Measurements from ENCODE around the gene NDUFS8. TPM values are rescaled to one million over a fixed set of nuclear protein-coding genes. Genes with fewer than 3 reads are reported as not detected.

The NDUFS8 gene
- total RNA-seq, 1 experiment from 2014 or later = 576 TPM

- H3K27ac ChIP-seq (ENCODE audit: low read length) = peak within 1 kb of the TSS; percentile 96
- TF ChIP-seq EZH2phosphoT487 (IDR thresholded peaks at IDR 0.05; ENCODE audit: borderline replicate concordance, low read length) (no peak), CTCF (conservative IDR thresholded peaks at IDR 0.05; ENCODE audit: low read depth, low read length) (no peak), EZH2 (IDR thresholded peaks at IDR 0.05; ENCODE audit: low read length, unreplicated experiment) (no peak)
- peaks cover 24% of the 10 kb centered on the region for H3K79me2 ChIP-seq (ENCODE audit: low read length)
- CTCF ChIA-PET = interaction anchor here (1.2 to 1.5 kb wide), 2 partner anchors 10 to 163 kb away, joined by 3 to 5 read pairs; no protein-coding TSS in a partner anchor
- BruUV-seq (replicated peaks) = TSS peak; percentile 34
- H3K27me3 ChIP-seq (ENCODE audit: low read length) = no peaks in the 10 kb centered on the region
- H3K4me1 ChIP-seq (ENCODE audit: insufficient read depth, low read length) = peaks cover 64% of the 10 kb centered on the region
- peak; percentile 41 for ATAC-seq
- H4K20me1 ChIP-seq (ENCODE audit: low read length) = no peaks in the 10 kb centered on the region
- peak within 1 kb of the TSS; percentile 85 for H3K4me2 ChIP-seq (ENCODE audit: low read length)
- H2AFZ ChIP-seq (ENCODE audit: low read length) = peak within 1 kb of the TSS; percentile 52
- peak; percentile 90 for DNase-seq
- intact Hi-C loops (cut with micrococcal nuclease) = loop anchor here (10.0 kb wide), 1 partner anchor 204 kb away; the partner anchor contains the start of gene KMT5B
- no peaks in the 10 kb centered on the region for H3K9me3 ChIP-seq (ENCODE audit: low read length)
- H3F3A ChIP-seq (ENCODE audit: low read length, unreplicated experiment) = peaks cover 12% of the 10 kb centered on the region
- H3K9ac ChIP-seq (ENCODE audit: low read length) = peak within 1 kb of the TSS; percentile 79
- H3K36me3 ChIP-seq (ENCODE audit: low read depth, low read length) = no peaks in the 10 kb centered on the region
- peak within 1 kb of the TSS; percentile 65 for H3K4me3 ChIP-seq (ENCODE audit: low read length)
- POLR2A ChIA-PET (ENCODE audit: unreplicated experiment) = interaction anchor here (0.7 kb wide), 2 partner anchors 9 to 298 kb away, joined by 3 read pairs; no protein-coding TSS in a partner anchor
- H3K9me2 ChIP-seq (replicated peaks; ENCODE audit: low read length) = no peaks in the 10 kb centered on the region
Measured at GRCh38 chr11:68010090-68011041, 20.1 kb upstream of the NDUFS8 start, which contains the start of gene ALDH3B1. Gene ALDH3B1 (plus strand): TSS chr11:68010327. CDS start chr11:68015298, 4,971 bp downstream.

- POLR2A ChIA-PET (ENCODE audit: unreplicated experiment) = no interaction called here
- Histone ChIP-seq H3K27me3 (ENCODE audit: low read length) (no peaks in the 10 kb centered on the region), H3K4me3 (ENCODE audit: low read length) (peak overlapping the region; percentile 65), H2AFZ (ENCODE audit: low read length) (peak overlapping the region; percentile 52), H3K9ac (ENCODE audit: low read length) (peak overlapping the region; percentile 79), H3F3A (ENCODE audit: low read length, unreplicated experiment) (peaks cover 12% of the 10 kb centered on the region), H3K9me2 (replicated peaks; ENCODE audit: low read length) (no peaks in the 10 kb centered on the region), H3K27ac (ENCODE audit: low read length) (peak overlapping the region; percentile 96), H4K20me1 (ENCODE audit: low read length) (no peaks in the 10 kb centered on the region), H3K79me2 (ENCODE audit: low read length) (peaks cover 24% of the 10 kb centered on the region), H3K36me3 (ENCODE audit: low read depth, low read length) (no peaks in the 10 kb centered on the region), H3K4me2 (ENCODE audit: low read length) (peak overlapping the region; percentile 85), H3K9me3 (ENCODE audit: low read length) (no peaks in the 10 kb centered on the region), H3K4me1 (ENCODE audit: insufficient read depth, low read length) (peaks cover 66% of the 10 kb centered on the region)
- intact Hi-C loops (cut with micrococcal nuclease) = loop anchor here (10.0 kb wide), 1 partner anchor 204 kb away; the partner anchor contains the start of gene KMT5B
- CTCF ChIA-PET = interaction anchor here (1.2 kb wide), 1 partner anchor 164 kb away, joined by 3 read pairs; no protein-coding TSS in a partner anchor
- no peak for TF ChIP-seq CTCF (conservative IDR thresholded peaks at IDR 0.05; ENCODE audit: low read depth, low read length)
- TF ChIP-seq EZH2 (IDR thresholded peaks at IDR 0.05; ENCODE audit: low read length, unreplicated experiment) = no peak
- no peak for TF ChIP-seq EZH2phosphoT487 (IDR thresholded peaks at IDR 0.05; ENCODE audit: borderline replicate concordance, low read length)
- no peak for ATAC-seq
- BruUV-seq (replicated peaks) = no TSS peak
- DNase-seq = no peak
Measured at GRCh38 chr11:68011051-68011943, 19.2 kb upstream of the NDUFS8 start.

All from PC-3 (cell line).